Measurements from ENCODE around the gene FGD3.

FGD3 gene

DNA sequence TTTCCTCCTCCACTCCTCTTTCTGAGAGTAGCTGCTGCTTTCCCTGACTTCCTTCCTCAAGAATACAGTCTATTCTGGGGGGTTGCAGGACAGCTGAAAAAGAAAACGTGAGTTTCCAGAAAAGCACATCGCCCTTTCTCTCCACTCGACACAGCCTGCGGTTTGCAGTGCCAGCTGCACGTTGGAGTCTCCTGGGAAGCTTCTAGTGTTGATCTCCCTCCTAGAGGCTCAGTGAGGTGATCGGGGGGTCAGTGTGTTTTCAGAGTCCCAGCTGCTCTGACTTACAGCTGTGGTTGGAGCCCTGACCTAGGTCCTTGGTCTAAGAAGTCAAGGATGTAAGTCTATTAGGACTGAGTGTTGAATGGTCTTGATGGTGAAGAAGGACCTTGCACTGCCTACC lies 86.2 kb downstream of the FGD3 start:
- no peak for DNase-seq

DNA sequence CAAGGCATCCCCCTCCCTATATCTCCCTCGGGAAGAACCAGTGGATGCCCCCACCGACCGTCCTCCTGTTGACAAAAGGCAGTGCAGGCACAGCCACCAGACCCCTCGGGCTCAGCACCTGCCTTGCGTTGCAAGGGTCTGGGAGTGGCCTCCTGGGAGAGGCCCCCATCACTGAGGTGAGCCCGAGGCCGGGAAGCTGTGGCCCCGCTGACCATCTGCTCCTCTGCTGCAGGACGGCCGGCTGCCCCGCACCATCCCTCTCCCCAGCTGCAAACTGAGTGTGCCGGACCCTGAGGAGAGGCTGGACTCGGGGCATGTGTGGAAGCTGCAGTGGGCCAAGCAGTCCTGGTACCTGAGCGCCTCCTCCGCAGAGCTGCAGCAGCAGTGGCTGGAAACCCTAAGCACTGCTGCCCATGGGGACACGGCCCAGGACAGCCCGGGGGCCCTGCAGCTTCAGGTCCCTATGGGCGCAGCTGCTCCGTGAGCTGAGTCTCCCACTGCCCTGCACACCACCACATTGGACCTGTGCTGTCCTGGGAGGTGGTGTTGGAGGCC lies 87.9 kb downstream of the FGD3 start:
- DNase-seq: no peak

DNA sequence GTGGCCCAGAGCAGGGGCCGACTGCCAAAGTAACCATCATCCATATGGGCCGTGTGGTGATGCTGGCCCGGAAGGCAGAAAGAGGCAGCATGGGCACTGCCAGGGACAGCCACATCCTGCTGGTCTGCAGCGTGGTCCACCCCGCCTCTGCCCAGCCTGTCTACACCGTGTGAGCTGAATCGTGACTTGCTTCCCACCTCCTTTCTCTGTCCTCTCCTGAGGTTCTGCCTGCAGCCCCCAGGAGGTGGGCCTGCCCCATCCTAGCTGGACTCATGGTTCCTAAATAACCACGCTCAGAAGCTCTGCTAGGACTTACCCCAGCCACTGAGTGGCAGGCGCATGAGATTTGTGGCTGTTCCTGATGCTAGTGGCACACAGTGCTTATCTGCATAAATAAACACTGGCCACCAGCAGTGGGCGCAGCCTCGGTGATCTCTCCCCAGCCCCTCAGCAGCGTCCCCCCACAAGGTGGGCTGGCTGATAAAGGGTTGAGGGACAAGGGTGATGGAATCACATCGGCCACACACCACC lies 88.6 kb downstream of the FGD3 start:
- DNase-seq: no peak

DNA sequence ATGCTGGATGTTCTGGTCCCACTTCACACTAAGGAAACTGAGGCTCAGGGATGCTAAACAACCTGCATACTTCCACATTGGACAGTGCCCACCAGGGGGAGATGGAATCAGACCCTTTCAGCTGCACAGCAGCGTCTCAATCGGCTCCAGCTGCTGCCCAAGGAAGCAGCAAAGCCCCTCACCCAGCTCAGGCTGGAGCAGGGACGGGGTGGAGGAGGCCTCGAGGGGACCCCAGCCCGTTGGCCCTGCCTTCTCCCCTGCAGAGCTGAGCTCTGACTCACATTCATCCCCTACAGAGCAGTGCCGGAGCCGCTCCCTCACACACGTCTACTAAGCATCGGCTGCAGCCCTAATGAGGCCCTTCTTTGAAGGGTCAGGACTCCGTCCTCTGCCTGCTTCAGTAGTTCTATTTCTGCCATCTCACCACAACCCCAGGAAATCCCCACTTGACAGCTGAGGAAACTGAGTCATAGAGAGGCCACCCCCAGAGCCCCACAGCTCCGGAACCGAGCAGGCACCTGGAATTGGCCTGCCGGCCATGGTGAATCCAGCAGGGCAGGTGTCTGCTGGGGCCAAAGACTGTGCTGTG lies 89.7 kb downstream of the FGD3 start:
- DNase-seq: no peak

DNA sequence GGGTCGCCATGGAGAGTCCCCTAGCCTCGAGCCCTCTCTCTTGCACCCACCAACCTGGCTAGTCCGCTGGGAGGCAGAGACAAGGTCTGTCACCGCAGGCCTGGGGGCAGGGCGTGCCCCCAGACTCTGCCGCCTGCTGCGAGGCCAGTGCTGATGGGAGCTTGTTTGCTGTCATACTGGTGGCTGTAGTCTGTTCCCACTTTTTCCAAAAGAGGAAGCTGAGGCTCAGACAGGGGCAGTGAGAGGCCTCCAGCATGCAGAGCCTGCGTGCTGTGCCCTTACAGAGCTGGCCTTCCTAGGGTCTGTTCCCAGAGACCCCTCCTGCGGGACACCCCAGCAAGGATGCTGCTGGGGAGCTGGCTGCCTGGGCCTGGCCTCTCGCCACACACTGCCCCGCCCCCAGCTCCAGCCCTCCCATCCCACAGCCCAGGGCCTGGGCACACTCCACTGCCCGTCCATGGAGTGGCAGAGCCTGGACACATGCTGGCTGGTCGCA lies 90.2 kb downstream of the FGD3 start:
- DNase-seq: no peak

DNA sequence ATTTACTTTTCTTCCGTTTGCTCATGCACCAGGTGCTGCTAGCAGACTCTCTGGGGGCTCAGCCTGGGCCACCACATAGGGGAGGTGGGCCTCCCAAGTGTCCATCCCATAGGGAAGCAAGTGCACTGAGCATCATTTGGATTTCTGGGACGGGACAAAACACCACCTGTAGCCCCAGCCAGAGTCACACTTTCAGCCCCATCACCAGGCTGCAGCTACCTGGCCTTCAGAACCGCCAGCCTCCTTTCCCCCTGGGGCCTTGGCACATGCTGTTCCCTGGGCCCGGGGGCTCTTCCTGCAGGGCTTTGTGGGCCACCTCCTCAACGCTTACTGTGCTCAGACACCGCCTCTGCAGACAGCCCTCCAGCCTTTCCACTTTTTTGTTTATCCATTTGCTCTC lies 91.6 kb downstream of the FGD3 start:
- DNase-seq: no peak

DNA sequence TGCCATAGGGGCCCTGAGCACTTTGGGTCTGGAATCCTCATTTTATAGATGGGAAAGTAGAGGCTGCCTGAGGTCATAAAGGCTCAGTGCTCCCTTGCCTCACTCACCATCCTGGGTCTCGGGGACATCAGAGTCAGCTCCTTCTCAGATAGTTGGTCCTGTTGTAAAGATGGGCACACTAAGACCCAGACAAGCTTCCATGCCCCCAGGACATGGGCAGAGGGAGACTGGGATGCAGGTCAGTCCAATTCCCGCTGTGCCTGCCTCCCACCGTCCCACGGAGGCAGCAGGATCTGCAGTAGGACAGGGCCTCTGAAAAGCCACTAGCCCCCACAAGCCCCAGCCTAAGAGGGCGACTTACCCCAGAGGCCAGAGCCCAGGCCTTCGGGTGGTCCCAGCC lies 92.1 kb downstream of the FGD3 start:
- no peak for DNase-seq

DNA sequence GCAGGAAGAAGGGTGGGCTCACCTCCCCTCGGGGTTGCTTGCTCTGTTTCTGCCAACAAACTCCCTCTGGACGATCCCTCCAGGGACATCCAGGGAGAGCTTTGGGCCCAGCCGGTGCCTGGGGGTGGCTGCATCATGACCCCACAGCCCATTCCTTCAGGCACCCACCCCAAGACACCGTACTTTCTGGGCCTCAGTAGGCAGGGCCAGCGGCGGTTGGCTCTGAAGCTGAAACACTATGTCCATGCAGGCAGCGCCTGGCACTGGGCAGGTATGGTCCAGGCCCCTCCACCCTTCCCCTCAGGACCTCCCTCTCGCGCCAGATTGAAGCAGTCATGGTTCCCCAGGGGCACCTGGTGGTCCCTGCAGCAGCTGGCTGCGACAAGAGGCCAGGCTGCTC lies 92.7 kb downstream of the FGD3 start:
- DNase-seq: no peak

DNA sequence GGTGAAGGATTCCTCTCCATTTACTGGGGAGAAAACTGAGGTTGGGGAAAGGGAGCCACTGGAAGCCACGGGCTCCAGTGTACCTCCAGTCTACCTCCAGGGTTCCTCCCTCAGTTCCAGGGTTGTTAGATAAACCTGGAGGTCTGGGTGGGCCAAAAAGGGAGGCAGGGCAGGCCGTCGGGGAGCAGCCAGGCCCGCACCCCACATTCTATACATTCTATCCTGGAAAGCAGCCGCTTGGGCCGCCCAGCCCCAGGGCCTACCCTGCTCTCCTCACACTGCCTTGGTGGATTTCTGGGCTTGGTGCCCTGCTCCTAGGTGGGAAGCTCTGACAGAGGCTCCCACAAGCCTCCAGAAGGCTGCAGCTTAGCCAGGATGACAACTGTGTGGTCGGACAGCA lies 93.1 kb downstream of the FGD3 start:
- DNase-seq: no peak

DNA sequence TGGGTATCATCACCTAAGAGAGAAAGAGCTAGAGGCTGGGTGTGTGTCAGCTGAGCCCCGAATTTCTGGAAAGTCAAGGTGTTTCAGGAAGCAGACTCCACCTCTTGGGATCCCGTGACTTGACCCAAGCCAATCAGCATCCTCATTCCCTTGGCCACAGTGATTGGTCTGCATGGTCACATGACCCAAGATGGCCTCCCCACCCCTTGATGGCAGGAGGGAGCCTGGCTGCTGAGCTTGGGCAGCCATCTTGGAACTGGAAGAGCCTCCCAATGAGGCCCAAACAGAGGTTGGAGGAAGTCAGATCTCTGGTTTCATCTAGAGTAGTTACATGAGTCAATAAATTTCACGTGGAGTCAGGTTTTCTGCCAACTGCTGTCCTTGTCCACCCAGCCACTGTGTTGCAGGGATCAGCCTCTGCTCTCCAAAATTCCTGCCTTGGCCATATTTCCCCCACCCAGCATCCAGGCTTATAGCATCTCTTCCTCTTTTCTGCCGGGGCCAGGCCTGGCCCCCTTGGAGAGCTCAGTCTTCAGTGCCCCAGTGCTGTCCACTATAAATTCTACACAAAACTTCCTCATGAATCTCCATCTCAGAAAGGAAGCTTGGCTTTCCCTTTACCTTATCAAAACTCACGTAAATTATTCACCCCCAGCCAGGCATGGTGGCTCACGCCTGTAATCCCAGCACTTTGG lies 93.9 kb downstream of the FGD3 start:
- DNase-seq: no peak

DNA sequence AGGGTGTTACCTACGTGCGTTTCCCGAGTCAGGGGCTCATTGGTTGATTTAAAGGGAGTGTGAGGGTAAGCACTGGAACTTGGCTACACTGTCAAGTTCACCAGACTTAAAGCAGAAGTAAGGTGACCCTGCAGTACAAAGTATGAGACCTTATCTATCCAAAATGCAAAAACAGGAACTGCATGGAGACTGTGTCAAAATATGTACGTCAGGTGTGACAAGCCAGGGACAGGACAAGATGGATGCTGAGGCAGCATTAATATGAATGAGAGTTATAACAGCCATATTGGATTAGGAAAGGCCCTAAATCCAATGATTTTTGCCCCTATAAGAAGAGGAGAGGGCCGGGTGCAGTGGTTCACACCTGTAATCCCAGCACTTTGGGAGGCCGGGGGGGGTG lies 95.8 kb downstream of the FGD3 start:
- no peak for DNase-seq

DNA sequence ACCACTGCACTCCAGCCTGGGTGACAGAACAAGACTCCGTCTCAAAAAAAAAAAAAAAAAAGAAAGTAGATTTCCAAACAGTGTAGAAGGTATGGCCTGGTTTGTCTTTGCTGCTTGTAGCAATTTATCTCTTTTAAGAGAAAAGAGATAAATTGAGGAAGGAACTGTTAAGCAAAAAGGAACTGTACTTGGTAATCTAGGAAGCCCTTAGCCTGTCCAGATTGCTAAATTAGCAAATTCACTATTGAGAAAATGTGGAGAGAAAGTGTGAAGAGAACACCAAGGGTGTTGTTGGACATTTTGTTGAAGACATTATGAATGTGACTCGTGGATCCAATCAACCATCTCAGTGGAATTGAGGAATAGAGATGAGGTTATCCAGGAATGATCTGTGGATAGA lies 98.2 kb downstream of the FGD3 start:
- no peak for DNase-seq

DNA sequence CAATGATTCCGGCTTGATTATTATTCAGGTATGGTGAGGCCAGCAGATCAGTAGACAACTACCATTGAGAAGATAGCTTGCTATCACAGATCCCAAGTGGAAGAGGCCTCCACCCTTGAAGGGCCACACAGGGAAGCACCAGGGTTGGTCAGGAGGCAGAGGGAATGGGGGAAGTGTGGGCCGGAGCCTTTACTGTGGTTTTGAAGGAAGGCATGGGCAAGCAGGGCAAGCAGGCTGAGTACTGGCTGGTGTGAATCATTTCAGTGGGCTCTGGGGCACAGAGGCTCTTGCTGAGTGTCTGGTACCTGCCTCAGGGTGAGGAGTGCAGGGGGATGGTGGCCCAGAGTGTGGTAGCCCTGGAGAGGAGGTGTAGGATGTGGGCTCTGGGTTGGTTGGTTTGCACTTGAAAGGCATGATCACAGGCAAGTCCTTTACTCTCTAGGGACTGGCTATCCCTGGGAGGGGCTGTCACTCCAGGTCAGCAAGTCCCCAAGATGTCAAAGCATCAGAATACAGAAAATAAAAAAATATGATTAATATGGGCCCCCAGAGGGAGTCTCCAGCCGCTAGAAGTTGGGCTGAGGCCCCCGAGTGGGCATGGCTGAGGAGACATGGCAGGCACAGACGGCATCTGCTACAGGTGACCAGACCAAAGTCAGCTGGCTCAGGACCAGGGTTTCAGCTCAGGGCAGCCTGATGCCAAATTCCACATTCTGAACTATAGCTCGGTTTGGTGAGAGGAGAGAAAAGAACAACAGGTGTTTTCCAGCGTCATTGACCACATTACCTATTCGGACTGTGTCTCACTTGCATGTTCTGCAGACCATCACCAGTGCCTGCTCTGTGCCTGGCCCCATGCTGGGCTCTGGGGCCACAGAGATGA lies 101.5 kb downstream of the FGD3 start:
- DNase-seq: peak; percentile 1

DNA sequence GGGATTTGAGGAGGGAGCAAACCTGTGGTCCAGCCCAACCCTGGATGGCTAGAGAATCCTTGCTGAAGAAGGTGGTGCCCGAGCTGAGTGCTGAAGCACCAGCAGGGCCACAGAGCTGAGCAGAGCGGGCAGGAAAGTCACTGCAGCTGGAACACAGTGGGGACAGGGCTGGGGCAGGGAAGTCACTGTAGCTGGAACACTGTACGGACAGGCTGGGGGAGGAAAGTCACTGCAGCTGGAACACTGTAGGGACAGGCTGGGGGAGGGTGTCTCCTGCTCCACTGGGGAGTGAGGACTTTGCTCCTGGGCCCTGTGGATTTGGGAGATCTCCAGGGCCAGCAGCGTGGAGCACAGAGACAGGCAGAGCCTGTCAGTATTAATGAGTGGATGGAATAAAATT lies 102.2 kb downstream of the FGD3 start:
- DNase-seq: no peak

DNA sequence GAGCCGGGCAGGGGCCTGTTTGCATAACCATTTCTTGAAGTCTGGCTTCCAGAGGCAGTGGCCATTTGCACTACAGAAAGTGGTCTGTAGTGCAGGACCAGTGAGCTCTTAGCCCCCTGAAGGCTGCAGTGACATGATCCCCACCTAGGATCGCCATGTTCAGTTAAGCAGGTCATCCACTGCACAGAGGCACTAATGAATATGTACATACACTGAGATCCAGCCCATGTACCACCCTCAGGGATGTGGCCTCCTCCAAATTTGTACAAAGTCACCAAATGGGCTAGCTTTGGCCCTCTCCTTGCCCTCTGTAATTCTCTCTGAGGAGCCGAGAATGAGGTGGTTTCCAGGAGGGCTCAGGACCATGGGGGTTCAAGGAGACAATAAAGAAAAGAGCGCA lies 102.9 kb downstream of the FGD3 start:
- DNase-seq: no peak

DNA sequence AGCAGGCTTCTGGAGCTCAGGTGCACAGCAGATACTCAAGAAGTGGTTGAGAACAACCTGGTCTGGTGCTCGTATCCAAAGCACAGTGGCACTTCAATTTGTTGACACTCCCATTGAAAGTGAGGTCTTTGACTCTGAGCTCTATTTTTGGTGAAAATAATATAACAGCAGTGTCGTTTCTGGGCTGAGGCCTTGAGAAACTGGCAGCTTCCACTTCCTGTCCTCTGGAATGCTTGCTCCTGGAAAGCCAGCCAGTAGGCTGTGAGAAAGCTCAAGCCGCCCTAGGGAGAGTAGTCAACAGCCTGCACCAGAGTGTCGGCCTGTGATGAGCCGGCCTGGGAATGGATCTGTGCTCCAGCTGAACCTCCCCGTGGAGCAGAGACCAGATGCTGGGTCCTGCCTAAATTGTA lies 104.4 kb downstream of the FGD3 start:
- no peak for DNase-seq

DNA sequence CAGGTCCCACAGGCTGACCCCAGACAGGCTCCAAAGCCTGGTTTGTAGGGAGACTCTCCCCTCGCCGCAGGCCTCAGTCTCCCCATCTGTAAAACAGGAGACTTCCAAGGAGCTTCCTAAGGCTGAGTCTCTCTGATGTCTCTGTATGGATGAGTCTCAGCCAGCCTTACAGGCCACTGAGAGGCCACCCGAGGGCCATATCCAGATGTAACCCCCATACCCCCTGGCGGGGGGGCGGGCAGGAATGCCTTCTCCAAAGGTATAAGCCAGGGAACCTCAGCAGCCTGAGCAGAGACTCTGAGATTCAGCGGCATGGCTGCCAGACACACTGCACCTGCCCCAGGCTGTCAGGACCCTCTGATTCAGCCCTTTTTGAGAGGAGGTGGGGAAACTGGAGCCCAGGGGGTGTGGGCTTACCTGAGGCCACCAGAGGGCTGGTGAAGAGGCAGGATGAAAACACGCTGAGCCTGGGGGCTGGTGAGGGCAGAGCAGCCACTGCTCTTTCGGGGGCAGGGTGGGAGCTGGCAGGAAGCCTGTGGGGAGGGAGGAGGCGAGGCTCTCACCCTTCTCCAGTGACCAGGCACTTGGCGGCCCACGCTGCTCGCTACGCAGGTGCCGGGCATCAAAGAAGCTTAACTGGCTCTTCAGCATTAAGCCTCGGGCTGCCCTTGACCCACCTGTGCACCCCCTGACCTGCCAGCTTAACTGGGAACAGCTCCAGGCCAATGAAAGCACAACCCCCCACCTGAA lies 105.6 kb downstream of the FGD3 start:
- no peak for DNase-seq

DNA sequence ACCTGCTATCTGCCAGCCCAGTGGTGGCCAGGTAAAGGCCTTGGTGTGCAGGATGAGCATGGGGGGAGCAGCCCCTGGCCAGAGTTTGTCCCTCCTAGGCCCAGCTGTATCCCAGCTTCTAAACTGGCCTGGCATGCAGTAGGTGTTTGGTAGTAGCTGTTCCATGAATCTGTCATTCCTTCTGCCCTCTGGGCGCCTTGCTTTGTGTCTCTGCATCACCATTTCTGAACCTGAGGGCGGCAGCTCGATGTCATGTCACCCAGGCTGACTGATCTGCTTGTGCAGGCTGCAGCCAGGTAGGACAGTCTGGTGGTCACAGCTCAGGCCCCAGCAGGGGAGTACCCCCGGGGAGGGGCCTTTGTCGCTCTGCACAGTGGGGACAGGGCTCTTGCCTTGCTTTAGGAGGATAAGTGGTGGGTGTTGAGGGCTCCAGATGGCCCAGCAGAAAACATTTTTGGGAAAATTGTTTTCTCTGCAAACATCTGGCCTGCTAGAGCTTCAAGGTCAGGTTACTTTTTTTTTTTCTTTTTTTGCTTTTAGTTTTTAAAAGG lies 106.5 kb downstream of the FGD3 start:
- DNase-seq: no peak

DNA sequence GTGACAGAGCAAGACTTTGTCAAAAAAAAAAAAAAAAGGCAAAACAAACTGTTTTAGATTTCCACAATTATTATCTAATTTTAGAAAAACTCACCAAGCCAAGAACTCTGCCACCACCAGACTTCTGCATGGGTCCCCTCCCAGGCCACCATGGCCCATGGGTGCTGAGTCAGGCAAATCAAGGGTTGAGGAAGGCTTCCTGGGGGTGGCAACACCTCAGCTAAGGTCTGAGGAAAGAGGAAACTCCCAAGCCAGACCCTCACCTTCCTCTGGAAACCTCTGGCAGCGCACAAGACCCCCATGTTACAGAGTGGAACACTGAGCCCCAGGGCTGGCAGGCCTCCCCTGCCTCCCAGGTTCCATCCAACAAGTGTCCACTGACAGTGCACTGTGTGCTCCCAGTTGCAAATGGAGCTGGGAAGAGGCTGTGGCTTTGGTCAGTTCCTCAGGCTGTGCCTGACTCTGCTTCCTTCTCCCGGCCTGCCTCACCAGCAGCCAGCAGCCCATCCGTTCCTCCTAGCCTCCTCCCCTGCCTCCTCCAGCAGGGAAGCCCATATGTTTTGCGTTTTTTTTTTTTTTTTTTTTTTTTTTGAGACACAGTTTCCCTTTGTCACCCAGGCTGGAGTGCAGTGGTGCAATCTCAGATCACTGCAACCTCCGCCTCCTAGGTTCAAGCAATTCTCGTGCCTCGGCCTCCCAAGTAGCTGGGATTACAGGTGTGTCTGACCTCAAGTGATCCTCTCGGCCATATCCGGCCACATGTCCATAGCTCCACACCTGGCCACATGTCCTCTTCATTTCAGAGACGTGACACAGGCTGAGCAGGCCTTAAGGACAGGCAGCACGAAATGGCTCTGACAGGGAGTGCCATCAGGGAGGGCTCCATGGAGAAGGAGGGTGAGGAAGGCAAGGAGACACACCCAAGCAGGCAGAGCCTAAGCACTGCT lies 107.7 kb downstream of the FGD3 start:
- no peak for DNase-seq

DNA sequence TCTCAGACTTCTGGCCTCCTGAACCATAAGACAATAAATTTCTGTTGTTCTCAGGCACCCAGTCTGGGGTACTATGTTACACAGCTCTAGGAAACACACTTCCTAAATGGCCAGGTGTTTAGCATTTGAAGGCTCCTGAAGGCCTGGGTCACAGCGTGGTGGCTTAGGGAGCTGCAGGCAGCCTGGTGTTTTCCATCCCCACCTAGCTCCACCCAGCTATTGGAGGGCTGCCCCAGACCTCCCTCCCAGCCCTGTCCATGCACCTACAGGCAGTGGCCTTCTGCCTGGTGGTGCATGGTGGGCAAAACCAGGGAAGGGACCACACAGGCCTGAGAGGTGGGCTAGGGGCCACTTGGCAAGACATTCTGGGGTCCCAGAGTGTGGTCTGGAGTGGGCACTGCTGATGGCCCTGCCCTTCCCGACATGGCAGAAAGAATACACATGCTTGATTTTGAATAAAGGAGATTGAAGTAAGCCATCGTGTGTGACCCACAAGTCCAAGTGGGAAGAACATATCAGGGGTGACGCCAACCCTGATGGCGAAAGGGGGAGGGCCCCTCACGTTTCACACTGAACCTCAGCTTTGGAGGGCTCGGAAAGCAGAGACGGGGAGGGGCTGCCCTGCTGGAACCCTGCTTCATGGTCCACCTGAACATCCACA lies 109.8 kb downstream of the FGD3 start:
- peak; percentile 5 for DNase-seq

All from CD4-positive, alpha-beta T cell treated with Interleukin-17A for 4 hours (primary cell).